ENCODE data around the gene PRM3.

The PRM3 gene

DNA sequence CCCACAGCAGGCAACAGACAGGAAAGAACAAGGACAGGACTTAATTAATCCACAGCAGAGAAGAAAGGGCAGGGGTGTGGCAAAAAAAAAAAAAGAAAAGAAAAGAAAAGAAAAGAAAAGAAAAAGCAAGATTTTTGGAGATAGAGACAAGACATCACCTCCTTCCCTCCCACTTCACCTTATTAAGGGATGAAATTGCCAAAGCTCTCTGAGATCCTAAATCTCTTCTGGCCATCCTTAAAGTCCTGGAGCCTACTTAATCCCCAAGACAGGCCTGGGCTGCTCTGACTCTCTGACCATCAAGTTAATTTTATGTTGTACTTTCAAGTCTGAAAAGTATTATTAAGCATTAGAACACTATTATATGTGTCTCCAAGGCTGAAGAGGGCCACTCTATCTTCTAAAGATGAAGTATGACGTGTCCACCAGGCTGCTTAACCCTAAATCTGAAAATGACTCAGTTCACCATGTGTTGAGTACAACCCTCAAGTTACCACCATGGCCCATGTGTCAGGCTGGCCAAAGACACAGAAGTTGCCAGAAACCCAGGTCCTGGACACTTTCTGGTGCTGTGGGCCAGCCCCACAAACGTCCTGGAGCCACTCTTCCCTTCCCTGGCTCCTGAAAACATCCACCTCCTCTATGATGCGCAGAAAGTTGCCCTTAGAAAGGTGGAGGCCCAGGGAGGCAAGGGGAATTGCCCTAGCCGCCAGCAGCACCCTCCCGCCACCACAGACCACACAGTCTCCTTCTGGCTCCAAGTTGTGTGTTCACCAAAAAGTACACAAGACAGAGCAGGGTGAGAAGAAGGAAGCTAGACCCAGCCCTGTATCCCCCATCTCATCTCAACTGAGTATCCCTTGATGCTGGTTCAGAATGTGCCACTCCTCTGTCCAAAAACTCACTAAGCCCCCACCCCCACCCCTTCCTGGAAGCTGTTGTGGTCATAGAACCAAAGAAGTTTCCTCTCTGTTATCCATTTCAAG lies 20.1 kb downstream of the PRM3 start:
- no peaks in the 10 kb centered on the region for H3K9me3 ChIP-seq (ENCODE audit: insufficient read depth, low read depth, low read length)
- peaks cover 18% of the 10 kb centered on the region for H3K36me3 ChIP-seq (ENCODE audit: insufficient read depth, low read depth, low read length)
- peak overlapping the region; percentile 81 for H3K4me3 ChIP-seq (ENCODE audit: low read length)
- no peak overlapping the region for H3K9ac ChIP-seq (ENCODE audit: low read depth, low read length)
- no peak overlapping the region for H3K27ac ChIP-seq (ENCODE audit: low read length)
- H3K4me1 ChIP-seq (ENCODE audit: insufficient read depth, low read length), result 0 out of 2 replicates have a peak, but pooled peaks cover 3% of the 10 kb centered on the region
- H3K27me3 ChIP-seq (ENCODE audit: insufficient read depth, low read length), result peaks cover 12% of the 10 kb centered on the region; the same call in 1 of the 2 replicates

DNA sequence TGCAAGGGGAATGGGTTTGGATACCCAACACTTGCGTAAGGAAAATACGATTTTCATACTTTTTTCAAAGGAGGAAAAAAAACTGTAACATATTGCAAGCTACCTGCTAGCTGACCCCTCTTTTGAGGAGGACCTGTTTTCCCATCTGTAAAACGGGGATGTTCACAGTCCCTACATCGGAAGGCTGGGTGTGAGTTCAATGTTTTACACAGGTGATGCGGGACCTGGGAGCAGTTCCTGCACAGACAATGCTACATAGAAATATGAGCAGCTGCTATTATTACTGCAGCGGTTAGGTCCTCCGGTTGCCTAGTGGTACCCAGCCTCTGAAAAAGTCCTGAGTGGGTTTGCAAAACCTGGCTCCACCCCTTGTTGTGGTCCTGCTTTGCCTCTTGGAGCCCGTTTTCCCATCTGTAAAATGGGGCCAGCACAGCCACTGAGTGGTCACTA lies 20.9 kb downstream of the PRM3 start:
- no peak overlapping the region for H3K27ac ChIP-seq (ENCODE audit: low read length)
- H3K36me3 ChIP-seq (ENCODE audit: insufficient read depth, low read depth, low read length), result peaks cover 18% of the 10 kb centered on the region
- H3K9me3 ChIP-seq (ENCODE audit: insufficient read depth, low read depth, low read length), result no peaks in the 10 kb centered on the region
- H3K9ac ChIP-seq (ENCODE audit: low read depth, low read length), result no peak overlapping the region
- H3K4me3 ChIP-seq (ENCODE audit: low read length), result no peak overlapping the region; the same call in 1 of the 2 replicates
- H3K27me3 ChIP-seq (ENCODE audit: insufficient read depth, low read length), result peaks cover 12% of the 10 kb centered on the region; the same call in 1 of the 2 replicates
- H3K4me1 ChIP-seq (ENCODE audit: insufficient read depth, low read length), result 0 out of 2 replicates have a peak, but pooled peaks cover 3% of the 10 kb centered on the region

DNA sequence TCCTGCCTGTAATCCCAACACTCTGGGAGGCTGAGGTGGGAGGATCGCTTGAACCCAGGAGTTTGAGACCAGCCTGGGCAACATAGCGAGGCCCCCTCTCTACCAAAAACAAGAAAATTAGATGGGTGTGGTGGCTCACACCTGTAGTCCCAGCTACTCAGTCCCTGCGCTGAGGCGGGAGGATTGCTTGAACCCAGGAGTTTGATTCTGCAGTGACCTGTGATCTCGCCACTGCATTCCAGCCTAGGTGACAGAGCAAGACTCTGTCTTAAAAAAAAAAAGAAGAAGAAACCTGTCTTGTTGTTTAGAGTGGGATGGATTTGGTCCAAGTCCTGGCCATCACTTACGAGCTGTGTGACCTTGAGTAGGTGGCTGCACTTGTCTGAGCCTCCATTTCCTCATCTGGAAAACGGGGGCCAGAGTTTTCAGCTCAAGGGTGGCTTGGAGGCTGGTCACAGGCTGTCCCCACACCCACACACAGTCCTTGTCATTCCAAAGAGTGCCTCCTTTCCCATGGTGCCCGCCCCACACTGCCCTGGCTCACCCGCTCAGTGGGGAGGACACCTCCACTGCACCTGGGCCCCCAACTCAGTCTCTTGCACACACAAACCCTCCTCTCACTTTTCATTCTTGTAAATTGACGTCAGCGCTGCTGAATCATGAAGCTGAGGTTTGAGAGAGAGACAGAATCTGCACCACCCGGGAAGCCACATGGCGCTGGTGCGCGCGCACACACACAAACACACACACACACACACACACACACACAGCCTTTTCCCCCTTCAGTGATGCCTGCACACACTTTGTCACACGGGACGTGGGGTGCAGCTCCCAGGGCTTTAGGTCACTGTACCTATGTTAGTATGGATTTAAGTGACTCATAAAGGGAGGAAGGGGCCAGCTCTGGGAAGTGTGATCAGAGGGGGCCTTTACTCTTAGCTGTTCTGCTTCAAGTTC lies 21.6 kb downstream of the PRM3 start:
- peaks cover 8% of the 10 kb centered on the region; the same call in 1 of the 2 replicates for H3K27me3 ChIP-seq (ENCODE audit: insufficient read depth, low read length)
- H3K36me3 ChIP-seq (ENCODE audit: insufficient read depth, low read depth, low read length), result peaks cover 18% of the 10 kb centered on the region
- no peak overlapping the region for H3K4me3 ChIP-seq (ENCODE audit: low read length)
- H3K4me1 ChIP-seq (ENCODE audit: insufficient read depth, low read length), result 0 out of 2 replicates have a peak, but pooled peaks cover 3% of the 10 kb centered on the region
- no peak overlapping the region for H3K9ac ChIP-seq (ENCODE audit: low read depth, low read length)
- H3K9me3 ChIP-seq (ENCODE audit: insufficient read depth, low read depth, low read length), result no peaks in the 10 kb centered on the region
- H3K27ac ChIP-seq (ENCODE audit: low read length), result no peak overlapping the region

DNA sequence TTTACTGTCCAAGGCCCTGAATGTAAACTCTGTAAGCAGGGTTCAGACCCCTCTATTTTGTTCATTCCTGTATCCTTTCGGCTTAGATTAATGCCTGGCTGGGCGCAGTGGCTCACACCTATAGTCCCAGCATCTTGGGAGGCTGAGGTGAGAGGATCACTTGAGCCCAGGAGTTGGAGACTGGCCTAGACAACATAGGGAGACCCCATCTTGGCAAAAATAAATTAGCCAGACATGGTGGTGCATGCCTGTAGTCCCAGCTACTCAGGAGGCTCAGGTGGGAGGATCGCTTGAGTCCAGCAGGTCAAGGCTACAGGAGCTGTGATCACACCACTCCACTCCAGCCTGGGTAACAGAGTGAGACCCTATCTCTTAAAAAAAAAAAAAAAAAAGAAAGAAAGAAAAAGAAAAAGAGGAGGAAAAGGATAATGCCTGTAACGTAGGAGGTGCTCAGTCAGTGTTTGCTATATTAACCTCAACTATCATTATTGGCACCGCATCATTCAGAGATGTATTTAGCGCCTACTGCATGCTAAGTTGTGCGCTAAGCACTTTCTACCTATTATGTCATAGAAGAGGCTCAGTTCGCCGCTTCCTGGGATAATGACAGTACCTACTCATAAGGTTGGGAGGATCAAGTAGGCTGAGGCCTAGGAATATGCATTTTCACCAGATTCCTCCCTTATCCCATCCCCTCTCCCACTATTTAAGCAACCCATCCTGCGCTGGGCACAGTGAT lies 22.5 kb downstream of the PRM3 start:
- Histone ChIP-seq H3K27ac (ENCODE audit: low read length) (no peak overlapping the region), H3K9me3 (ENCODE audit: insufficient read depth, low read depth, low read length) (no peaks in the 10 kb centered on the region), H3K36me3 (ENCODE audit: insufficient read depth, low read depth, low read length) (peaks cover 18% of the 10 kb centered on the region), H3K4me1 (ENCODE audit: insufficient read depth, low read length) (0 out of 2 replicates have a peak, but pooled peaks cover 3% of the 10 kb centered on the region), H3K4me3 (ENCODE audit: low read length) (no peak overlapping the region), H3K9ac (ENCODE audit: low read depth, low read length) (no peak overlapping the region), H3K27me3 (ENCODE audit: insufficient read depth, low read length) (peaks cover 6% of the 10 kb centered on the region; the same call in 1 of the 2 replicates)

DNA sequence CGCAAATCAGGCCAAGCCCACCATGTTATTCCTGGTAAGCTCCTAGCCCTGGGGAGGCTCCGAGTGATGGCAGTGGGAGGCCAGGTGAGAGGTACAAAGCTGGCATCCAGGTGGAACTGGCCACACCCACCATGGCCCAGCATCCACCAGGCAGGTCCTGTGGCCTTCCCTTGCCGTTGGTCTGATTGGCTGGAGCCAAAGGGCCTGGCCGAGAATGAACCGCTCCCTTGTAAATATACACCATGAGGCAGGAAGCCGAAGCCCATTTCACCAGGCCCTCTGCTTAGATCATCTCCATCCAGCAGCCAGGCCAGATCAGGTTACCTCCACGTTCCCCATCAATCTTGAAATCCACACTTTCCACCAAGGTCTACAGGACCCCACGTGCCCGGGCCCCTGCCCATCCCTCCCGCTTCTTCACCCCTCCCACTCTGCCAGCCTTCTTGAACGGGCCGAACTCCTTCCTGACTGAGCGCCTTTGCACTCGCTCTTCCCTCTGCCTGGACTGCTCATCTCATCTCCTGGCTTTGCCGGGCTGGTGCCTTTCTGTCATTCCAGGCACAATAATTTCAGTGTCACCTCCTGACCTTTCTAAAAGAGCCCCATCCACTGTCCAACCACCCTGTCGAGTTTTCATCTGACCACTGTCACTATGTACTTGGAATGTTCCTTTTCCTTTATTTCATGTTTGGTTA lies 23.2 kb downstream of the PRM3 start:
- H3K36me3 ChIP-seq (ENCODE audit: insufficient read depth, low read depth, low read length), result peaks cover 18% of the 10 kb centered on the region
- no peak overlapping the region for H3K9ac ChIP-seq (ENCODE audit: low read depth, low read length)
- H3K27me3 ChIP-seq (ENCODE audit: insufficient read depth, low read length), result peaks cover 6% of the 10 kb centered on the region; the same call in 1 of the 2 replicates
- H3K27ac ChIP-seq (ENCODE audit: low read length), result no peak overlapping the region
- H3K9me3 ChIP-seq (ENCODE audit: insufficient read depth, low read depth, low read length), result no peaks in the 10 kb centered on the region
- H3K4me3 ChIP-seq (ENCODE audit: low read length), result no peak overlapping the region
- 0 out of 2 replicates have a peak, but pooled peaks cover 3% of the 10 kb centered on the region for H3K4me1 ChIP-seq (ENCODE audit: insufficient read depth, low read length)

DNA sequence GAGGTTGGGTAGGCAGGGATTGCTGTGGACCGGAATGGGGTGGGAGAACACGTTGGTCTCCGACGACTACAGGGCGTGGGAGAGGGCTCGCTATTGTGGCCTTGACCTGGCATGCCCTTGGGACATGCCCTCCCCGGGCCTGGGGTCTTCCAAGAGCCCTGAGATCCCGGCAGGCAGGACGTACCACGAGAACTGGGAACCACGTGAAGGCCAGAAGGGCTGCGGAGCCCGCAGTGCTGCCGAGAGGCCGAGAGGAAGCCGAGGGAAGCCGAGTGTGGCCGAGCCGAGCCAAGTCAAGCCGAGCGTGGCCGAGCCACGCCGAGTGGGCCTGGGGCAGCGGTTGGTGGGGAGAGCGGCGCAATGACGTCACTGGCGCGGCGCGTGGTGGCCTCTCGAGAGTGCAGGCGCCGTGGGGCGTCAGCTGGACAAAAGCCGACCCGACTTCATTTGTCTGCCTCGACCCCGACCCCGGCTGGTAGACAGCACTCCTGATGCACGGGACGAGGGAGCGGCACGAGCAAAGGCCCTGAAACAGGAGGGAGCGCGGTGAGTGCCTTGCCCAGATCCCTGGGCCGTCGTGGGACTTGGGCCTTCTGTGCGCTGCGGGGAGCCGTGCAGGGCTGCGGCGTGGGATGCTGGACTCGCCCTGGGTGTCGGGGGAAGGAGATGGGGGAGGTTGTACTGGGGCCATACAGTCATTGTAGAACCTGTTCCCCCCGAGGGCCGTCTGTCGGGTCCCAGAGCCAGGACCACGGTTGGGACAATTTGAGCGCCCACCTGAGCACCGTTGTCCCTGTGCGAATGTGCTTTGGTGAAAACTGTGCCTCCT lies 24.0 kb downstream of the PRM3 start:
- Histone ChIP-seq H3K36me3 (ENCODE audit: insufficient read depth, low read depth, low read length) (peaks cover 18% of the 10 kb centered on the region), H3K4me3 (ENCODE audit: low read length) (no peak overlapping the region), H3K27me3 (ENCODE audit: insufficient read depth, low read length) (peaks cover under 1% of the 10 kb centered on the region; the same call in 1 of the 2 replicates), H3K9ac (ENCODE audit: low read depth, low read length) (no peak overlapping the region), H3K27ac (ENCODE audit: low read length) (no peak overlapping the region), H3K4me1 (ENCODE audit: insufficient read depth, low read length) (0 out of 2 replicates have a peak, but pooled peaks cover 3% of the 10 kb centered on the region), H3K9me3 (ENCODE audit: insufficient read depth, low read depth, low read length) (no peaks in the 10 kb centered on the region)

DNA sequence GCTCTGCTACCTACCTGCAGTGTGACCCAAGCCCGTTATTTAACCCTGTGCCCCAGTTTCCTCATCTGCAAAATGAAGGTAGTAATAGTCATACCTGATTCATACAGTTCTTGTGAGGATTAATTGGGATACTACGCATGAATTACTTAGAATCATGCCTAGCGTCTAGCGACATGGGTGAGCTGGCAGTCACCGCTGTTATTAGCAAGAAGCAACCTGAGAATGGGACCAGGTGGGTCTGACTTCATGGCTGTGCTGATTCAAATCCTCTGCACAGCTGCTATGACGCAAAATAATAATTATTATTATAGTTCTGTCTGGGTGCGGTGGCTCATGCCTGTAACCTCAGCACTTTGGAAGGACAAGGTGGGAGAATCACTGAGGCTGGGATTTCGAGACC lies 25.3 kb downstream of the PRM3 start:
- H3K4me3 ChIP-seq (ENCODE audit: low read length), result no peak overlapping the region
- no peaks in the 10 kb centered on the region for H3K9me3 ChIP-seq (ENCODE audit: insufficient read depth, low read depth, low read length)
- no peak overlapping the region for H3K27ac ChIP-seq (ENCODE audit: low read length)
- no peaks in the 10 kb centered on the region for H3K27me3 ChIP-seq (ENCODE audit: insufficient read depth, low read length)
- no peaks in the 10 kb centered on the region for H3K4me1 ChIP-seq (ENCODE audit: insufficient read depth, low read length)
- H3K9ac ChIP-seq (ENCODE audit: low read depth, low read length), result no peak overlapping the region
- peaks cover 9% of the 10 kb centered on the region for H3K36me3 ChIP-seq (ENCODE audit: insufficient read depth, low read depth, low read length)

DNA sequence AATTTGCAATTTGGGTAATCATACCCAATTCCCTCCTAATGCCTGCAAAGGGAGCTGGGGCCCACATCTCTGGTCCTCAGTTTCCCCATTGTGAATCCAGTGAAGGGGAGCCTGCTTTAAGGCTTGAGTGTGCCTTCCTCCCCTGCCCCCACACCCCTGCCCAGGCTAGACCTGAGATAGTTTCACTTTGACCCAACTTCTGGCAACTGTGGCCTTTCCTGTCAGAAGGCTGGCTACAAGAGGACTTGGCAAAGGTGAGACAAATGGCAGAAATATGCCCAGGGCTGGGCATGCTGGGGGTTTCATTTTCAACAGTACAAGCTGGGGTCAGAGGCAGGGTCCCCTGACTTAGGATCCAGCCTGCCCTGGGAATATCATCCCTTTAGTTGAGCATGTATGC lies 27.4 kb downstream of the PRM3 start:
- Histone ChIP-seq H3K27me3 (ENCODE audit: insufficient read depth, low read length) (no peaks in the 10 kb centered on the region), H3K9ac (ENCODE audit: low read depth, low read length) (no peak overlapping the region), H3K4me1 (ENCODE audit: insufficient read depth, low read length) (no peaks in the 10 kb centered on the region), H3K9me3 (ENCODE audit: insufficient read depth, low read depth, low read length) (no peaks in the 10 kb centered on the region), H3K27ac (ENCODE audit: low read length) (no peak overlapping the region), H3K4me3 (ENCODE audit: low read length) (no peak overlapping the region), H3K36me3 (ENCODE audit: insufficient read depth, low read depth, low read length) (no peaks in the 10 kb centered on the region)

DNA sequence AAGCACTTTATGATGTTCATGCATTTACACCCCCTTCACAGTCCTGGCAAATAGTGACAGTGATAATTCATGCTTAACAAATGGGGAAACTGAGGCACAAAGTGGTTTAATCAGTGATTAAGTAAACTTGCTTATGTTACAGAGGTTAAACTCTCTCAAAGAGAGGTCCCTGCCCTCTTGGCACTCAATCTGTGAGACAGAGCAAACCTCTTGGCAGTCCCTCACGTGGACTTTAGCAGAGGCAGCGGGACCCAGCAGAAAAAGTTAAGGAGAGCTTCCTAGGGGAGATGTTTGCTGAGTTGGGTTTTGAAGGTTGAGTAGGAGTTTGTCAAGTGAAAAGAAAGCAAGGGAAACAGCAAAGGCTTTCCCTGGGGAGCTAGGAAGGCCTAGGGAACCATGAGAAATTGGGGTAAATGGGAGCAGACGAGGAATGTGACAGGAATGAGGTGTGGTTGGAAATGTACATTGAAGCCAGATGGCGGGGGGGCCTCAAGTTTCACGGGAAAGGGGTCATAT lies 28.1 kb downstream of the PRM3 start:
- H3K9ac ChIP-seq (ENCODE audit: low read depth, low read length), result no peak overlapping the region
- no peak overlapping the region for H3K4me3 ChIP-seq (ENCODE audit: low read length)

DNA sequence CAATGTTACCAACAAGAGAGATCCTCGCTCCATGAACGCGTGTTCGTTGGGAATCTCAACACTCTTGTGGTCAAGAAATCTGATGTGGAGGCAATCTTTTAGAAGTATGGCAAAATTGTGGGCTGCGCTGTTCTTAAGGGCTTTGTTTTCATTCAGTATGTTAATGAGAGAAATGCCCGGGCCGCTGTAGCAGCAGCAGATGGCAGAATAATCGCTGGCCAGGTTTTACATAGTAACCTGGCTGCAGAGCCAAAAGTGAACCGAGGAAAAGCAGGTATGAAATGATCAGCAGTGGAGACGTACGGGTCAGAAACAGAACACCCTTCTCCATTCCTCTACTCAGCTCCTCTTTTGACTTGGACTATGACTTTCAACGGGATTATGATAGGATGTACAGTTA lies 30.8 kb downstream of the PRM3 start:
- Histone ChIP-seq H3K9me3 (ENCODE audit: insufficient read depth, low read depth, low read length) (no peaks in the 10 kb centered on the region), H3K9ac (ENCODE audit: low read depth, low read length) (no peak overlapping the region), H3K27ac (ENCODE audit: low read length) (no peak overlapping the region), H3K4me3 (ENCODE audit: low read length) (no peak overlapping the region), H3K36me3 (ENCODE audit: insufficient read depth, low read depth, low read length) (no peaks in the 10 kb centered on the region), H3K27me3 (ENCODE audit: insufficient read depth, low read length) (no peaks in the 10 kb centered on the region), H3K4me1 (ENCODE audit: insufficient read depth, low read length) (no peaks in the 10 kb centered on the region)

More for the DNA sequence above, 28.1 kb downstream of the PRM3 start:
- Histone ChIP-seq H3K9me3 (ENCODE audit: insufficient read depth, low read depth, low read length) (no peaks in the 10 kb centered on the region), H3K36me3 (ENCODE audit: insufficient read depth, low read depth, low read length) (no peaks in the 10 kb centered on the region), H3K27ac (ENCODE audit: low read length) (no peak overlapping the region), H3K27me3 (ENCODE audit: insufficient read depth, low read length) (no peaks in the 10 kb centered on the region), H3K4me1 (ENCODE audit: insufficient read depth, low read length) (no peaks in the 10 kb centered on the region)

Data from iPS-20b (cell line).